PC-3 (cell line): ENCODE data around the gene ST14.

Experiments used
- CTCF ChIP-seq: fragments of 300-600 bp; sonication (generic); conservative IDR thresholded peaks from 2 replicates; pipeline ENCODE4 v1.5.1; 2017; ENCODE audit warnings: antibody characterized with exemption, low read depth, mild to moderate bottlenecking, low read length
- EZH2 ChIP-seq: fragments of 300-600 bp; sonication (generic); IDR thresholded peaks from one replicate; pipeline ENCODE4 v1.6.1; 2017; ENCODE audit warnings: antibody characterized with exemption, mild to moderate bottlenecking, low read length; ENCODE audit not compliant: unreplicated experiment
- EZH2phosphoT487 ChIP-seq: fragments of 300-600 bp; sonication (generic); IDR thresholded peaks from 2 replicates; pipeline ENCODE4 v1.6.1; 2018; ENCODE audit warnings: mild to moderate bottlenecking, antibody characterized with exemption, low read length, borderline replicate concordance

- TF ChIP-seq EZH2 (no peak), CTCF (no peak), EZH2phosphoT487 (no peak)
Measured at GRCh38 chr11:130139401-130139800, 20.2 kb upstream of the ST14 start.
